ENCODE data around the gene APLF.
"Not testable (repeated sequence)": the region's sequence is repeated elsewhere in the genome, so short reads cannot be mapped to it uniquely, and the experiment has no call there.

Gene APLF

GRCh38 chr2:68471385-68471784 lies 4.0 kb downstream of the APLF start:
- Histone ChIP-seq H3K4me3 (no peak overlapping the region), H3K36me3 (replicated peaks) (no peaks in the 10 kb centered on the region), H3K27me3 (ENCODE audit: low read depth) (no peaks in the 10 kb centered on the region), H3K4me1 (peaks cover 15% of the 10 kb centered on the region), H3K9me3 (no peaks in the 10 kb centered on the region)
- in situ Hi-C loops (cut with MboI; ENCODE audit: low sequenced_read_pairs) = loop anchor here (25.0 kb wide), 2 partner anchors 266 to 841 kb away; partner anchors contain the start of gene ARHGAP25
- DNase-seq (ENCODE audit: low spot score in 2 of 2) = no peak

GRCh38 chr2:68472796-68473414 lies 5.5 kb downstream of the APLF start:
- Histone ChIP-seq H3K4me3 (no peak overlapping the region), H3K27me3 (ENCODE audit: low read depth) (no peaks in the 10 kb centered on the region)
- in situ Hi-C loops (cut with MboI; ENCODE audit: low sequenced_read_pairs) = loop anchor here (25.0 kb wide), 2 partner anchors 264 to 839 kb away; partner anchors contain the start of gene ARHGAP25

GRCh38 chr2:68475110-68475509 lies 7.7 kb downstream of the APLF start:
- in situ Hi-C loops (cut with MboI; ENCODE audit: low sequenced_read_pairs) = no loop called here
- no peak overlapping the region for H3K4me3 ChIP-seq
- DNase-seq (ENCODE audit: low spot score in 2 of 2) = no peak
- 0 out of 2 replicates have a peak, but pooled peaks cover 1% of the 10 kb centered on the region for H3K4me1 ChIP-seq
- no peaks in the 10 kb centered on the region for H3K9me3 ChIP-seq
- no peaks in the 10 kb centered on the region for H3K36me3 ChIP-seq (replicated peaks)
- no peaks in the 10 kb centered on the region for H3K27me3 ChIP-seq (ENCODE audit: low read depth)

More at GRCh38 chr2:68472796-68473414, 5.5 kb downstream of the APLF start:
- Histone ChIP-seq H3K4me1 (peaks cover 15% of the 10 kb centered on the region), H3K36me3 (replicated peaks) (no peaks in the 10 kb centered on the region), H3K9me3 (no peaks in the 10 kb centered on the region)
- DNase-seq (ENCODE audit: low spot score in 2 of 2) = no peak

- Histone ChIP-seq H3K27me3 (ENCODE audit: low read depth) (no peaks in the 10 kb centered on the region), H3K4me1 (no peaks in the 10 kb centered on the region), H3K9me3 (no peaks in the 10 kb centered on the region), H3K4me3 (no peak overlapping the region), H3K36me3 (replicated peaks) (no peaks in the 10 kb centered on the region)
- no peak for DNase-seq (ENCODE audit: low spot score in 2 of 2)
- in situ Hi-C loops (cut with MboI; ENCODE audit: low sequenced_read_pairs) = no loop called here
These were observed 8.2 kb downstream of the APLF start for GRCh38 chr2:68475576-68475975.

GRCh38 chr2:68476454-68476853 lies 9.1 kb downstream of the APLF start:
- DNase-seq (ENCODE audit: low spot score in 2 of 2) = no peak
- Histone ChIP-seq H3K4me3 (no peak overlapping the region), H3K36me3 (replicated peaks) (no peaks in the 10 kb centered on the region), H3K27me3 (ENCODE audit: low read depth) (no peaks in the 10 kb centered on the region), H3K9me3 (no peaks in the 10 kb centered on the region), H3K4me1 (no peaks in the 10 kb centered on the region)
- in situ Hi-C loops (cut with MboI; ENCODE audit: low sequenced_read_pairs) = no loop called here

- no peak for DNase-seq (ENCODE audit: low spot score in 2 of 2)
- Histone ChIP-seq H3K36me3 (replicated peaks) (no peaks in the 10 kb centered on the region), H3K27me3 (ENCODE audit: low read depth) (no peaks in the 10 kb centered on the region), H3K4me3 (no peak overlapping the region), H3K9me3 (no peaks in the 10 kb centered on the region), H3K4me1 (no peaks in the 10 kb centered on the region)
- in situ Hi-C loops (cut with MboI; ENCODE audit: low sequenced_read_pairs) = no loop called here
These were observed 11.3 kb downstream of the APLF start for GRCh38 chr2:68478688-68479087.

GRCh38 chr2:68482296-68482820 lies 15.0 kb downstream of the APLF start:
- H3K9me3 ChIP-seq = no peaks in the 10 kb centered on the region
- in situ Hi-C loops (cut with MboI; ENCODE audit: low sequenced_read_pairs) = no loop called here
- H3K4me1 ChIP-seq = no peaks in the 10 kb centered on the region
- H3K4me3 ChIP-seq = no peak overlapping the region
- no peaks in the 10 kb centered on the region; the same call in 1 of the 2 replicates for H3K27me3 ChIP-seq (ENCODE audit: low read depth)
- no peaks in the 10 kb centered on the region for H3K36me3 ChIP-seq (replicated peaks)
- no peak for DNase-seq (ENCODE audit: low spot score in 2 of 2)

GRCh38 chr2:68483011-68483410 lies 15.6 kb downstream of the APLF start:
- Histone ChIP-seq H3K4me3 (no peak overlapping the region), H3K36me3 (replicated peaks) (no peaks in the 10 kb centered on the region), H3K9me3 (no peaks in the 10 kb centered on the region), H3K4me1 (no peaks in the 10 kb centered on the region), H3K27me3 (ENCODE audit: low read depth) (no peaks in the 10 kb centered on the region; the same call in 1 of the 2 replicates)
- in situ Hi-C loops (cut with MboI; ENCODE audit: low sequenced_read_pairs) = no loop called here
- no peak for DNase-seq (ENCODE audit: low spot score in 2 of 2)

- no peaks in the 10 kb centered on the region for H3K36me3 ChIP-seq (replicated peaks)
- H3K4me1 ChIP-seq = no peaks in the 10 kb centered on the region
- H3K27me3 ChIP-seq (ENCODE audit: low read depth) = no peaks in the 10 kb centered on the region; the same call in 1 of the 2 replicates
- in situ Hi-C loops (cut with MboI; ENCODE audit: low sequenced_read_pairs) = no loop called here
- DNase-seq (ENCODE audit: low spot score in 2 of 2) = peak in 1 of 2 experiments; percentile 51
- no peak overlapping the region for H3K4me3 ChIP-seq
- no peaks in the 10 kb centered on the region for H3K9me3 ChIP-seq
These were observed 20.5 kb downstream of the APLF start for GRCh38 chr2:68487773-68488355.

GRCh38 chr2:68488605-68489004 lies 21.2 kb downstream of the APLF start:
- in situ Hi-C loops (cut with MboI; ENCODE audit: low sequenced_read_pairs); H3K27me3 ChIP-seq (ENCODE audit: low read depth); H3K9me3 ChIP-seq; H3K36me3 ChIP-seq (replicated peaks); DNase-seq (ENCODE audit: low spot score in 2 of 2); H3K4me1 ChIP-seq; H3K4me3 ChIP-seq: not testable (repeated sequence)

GRCh38 chr2:68489282-68489681 lies 21.9 kb downstream of the APLF start:
- no peaks in the 10 kb centered on the region for H3K4me1 ChIP-seq
- in situ Hi-C loops (cut with MboI; ENCODE audit: low sequenced_read_pairs) = no loop called here
- no peaks in the 10 kb centered on the region; the same call in 1 of the 2 replicates for H3K27me3 ChIP-seq (ENCODE audit: low read depth)
- H3K9me3 ChIP-seq = no peaks in the 10 kb centered on the region
- H3K4me3 ChIP-seq = no peak overlapping the region
- no peaks in the 10 kb centered on the region for H3K36me3 ChIP-seq (replicated peaks)
- no peak for DNase-seq (ENCODE audit: low spot score in 2 of 2)

GRCh38 chr2:68491582-68491981 lies 24.2 kb downstream of the APLF start:
- no peak for DNase-seq (ENCODE audit: low spot score in 2 of 2)
- H3K4me3 ChIP-seq = no peak overlapping the region
- H3K27me3 ChIP-seq (ENCODE audit: low read depth) = no peaks in the 10 kb centered on the region
- in situ Hi-C loops (cut with MboI; ENCODE audit: low sequenced_read_pairs) = no loop called here
- no peaks in the 10 kb centered on the region for H3K36me3 ChIP-seq (replicated peaks)
- no peaks in the 10 kb centered on the region for H3K9me3 ChIP-seq
- no peaks in the 10 kb centered on the region for H3K4me1 ChIP-seq

GRCh38 chr2:68499133-68499532 lies 31.7 kb downstream of the APLF start:
- Histone ChIP-seq H3K4me3 (no peak overlapping the region), H3K9me3 (no peaks in the 10 kb centered on the region), H3K27me3 (ENCODE audit: low read depth) (no peaks in the 10 kb centered on the region), H3K36me3 (replicated peaks) (no peaks in the 10 kb centered on the region), H3K4me1 (no peaks in the 10 kb centered on the region)
- in situ Hi-C loops (cut with MboI; ENCODE audit: low sequenced_read_pairs) = no loop called here
- no peak for DNase-seq (ENCODE audit: low spot score in 2 of 2)

- H3K9me3 ChIP-seq = no peaks in the 10 kb centered on the region
- DNase-seq (ENCODE audit: low spot score in 2 of 2) = no peak
- no peaks in the 10 kb centered on the region for H3K36me3 ChIP-seq (replicated peaks)
- H3K27me3 ChIP-seq (ENCODE audit: low read depth) = no peaks in the 10 kb centered on the region
- no peak overlapping the region for H3K4me3 ChIP-seq
- in situ Hi-C loops (cut with MboI; ENCODE audit: low sequenced_read_pairs) = no loop called here
- no peaks in the 10 kb centered on the region for H3K4me1 ChIP-seq
These were observed 33.3 kb downstream of the APLF start for GRCh38 chr2:68500649-68501048.

Measured in HAP-1 (cell line).